Measurements from ENCODE around the gene IGLON5. TPM values are rescaled to one million over a fixed set of nuclear protein-coding genes. Genes with fewer than 3 reads are reported as not detected.

IGLON5 gene
- total and polyA plus RNA-seq, 3 donors from 2014 or later = 13.3 to 16.0 (median 13.9) TPM

GRCh38 chr19:51345076-51345620, 33.7 kb downstream of the IGLON5 start:
- DNase-seq = no peak
- 95 to 96% methylated on average over 9 of the region's 9 CpGs for WGBS, 2 donors
- H3K27ac ChIP-seq = no peak overlapping the region
- no peak overlapping the region for H3K4me3 ChIP-seq
- TF ChIP-seq POLR2A (IDR thresholded peaks at IDR 0.05) (no peak), CTCF (IDR thresholded peaks at IDR 0.05) (no peak)
- H3K9me3 ChIP-seq = no peaks in the 10 kb centered on the region
- H3K36me3 ChIP-seq (ENCODE audit: low read depth, missing control alignments) = no peaks in the 10 kb centered on the region
- no peaks in the 10 kb centered on the region for H3K4me1 ChIP-seq
- intact Hi-C loops (cut with DNase I; ENCODE audit: low total_unique reads) = no loop called here
- H3K27me3 ChIP-seq = no peaks in the 10 kb centered on the region

- intact Hi-C loops (cut with DNase I; ENCODE audit: low total_unique reads) = no loop called here
- no peak overlapping the region for H3K4me3 ChIP-seq
- 88 to 91% methylated on average over 14 to 16 of the region's 17 CpGs for whole genome bisulfite sequencing, 2 donors
- H3K27me3 ChIP-seq = no peaks in the 10 kb centered on the region
- DNase-seq = no peak
- H3K9me3 ChIP-seq = no peaks in the 10 kb centered on the region
- H3K27ac ChIP-seq = no peak overlapping the region
- TF ChIP-seq CTCF (IDR thresholded peaks at IDR 0.05) (no peak), POLR2A (IDR thresholded peaks at IDR 0.05) (no peak)
- no peaks in the 10 kb centered on the region for H3K4me1 ChIP-seq
- H3K36me3 ChIP-seq (ENCODE audit: low read depth, missing control alignments) = no peaks in the 10 kb centered on the region
These were observed 35.3 kb downstream of the IGLON5 start for GRCh38 chr19:51346742-51347141.

- Histone ChIP-seq H3K27ac (no peak overlapping the region), H3K9me3 (no peaks in the 10 kb centered on the region), H3K36me3 (ENCODE audit: low read depth, missing control alignments) (no peaks in the 10 kb centered on the region), H3K4me3 (no peak overlapping the region), H3K4me1 (no peaks in the 10 kb centered on the region), H3K27me3 (no peaks in the 10 kb centered on the region)
- no peak for DNase-seq
- WGBS, 2 donors = 79 to 87% methylated on average over 10 of the region's 10 CpGs
- no peak for TF ChIP-seq CTCF (IDR thresholded peaks at IDR 0.05)
- no peak for TF ChIP-seq POLR2A (IDR thresholded peaks at IDR 0.05)
- intact Hi-C loops (cut with DNase I; ENCODE audit: low total_unique reads) = no loop called here
These were observed 35.9 kb downstream of the IGLON5 start for GRCh38 chr19:51347209-51347928.

- no peak for DNase-seq
- Histone ChIP-seq H3K27me3 (no peaks in the 10 kb centered on the region), H3K4me3 (no peak overlapping the region), H3K9me3 (no peaks in the 10 kb centered on the region), H3K27ac (no peak overlapping the region), H3K4me1 (peaks cover 4% of the 10 kb centered on the region), H3K36me3 (ENCODE audit: low read depth, missing control alignments) (no peaks in the 10 kb centered on the region)
- no peak for TF ChIP-seq POLR2A (IDR thresholded peaks at IDR 0.05)
- no peak for TF ChIP-seq CTCF (IDR thresholded peaks at IDR 0.05)
- WGBS, 2 donors = 88 to 94% methylated on average over 11 of the region's 11 CpGs
- intact Hi-C loops (cut with DNase I; ENCODE audit: low total_unique reads) = no loop called here
These were observed 40.0 kb downstream of the IGLON5 start for GRCh38 chr19:51351266-51351990.

Data from testis (tissue), 3 donors.